GM19397 (cell line): ENCODE measurements around the gene DEF6.
"Not testable (repeated sequence)": the region's sequence is repeated elsewhere in the genome, so short reads cannot be mapped to it uniquely, and the experiment has no call there.

Source experiments
- ATAC-seq: cut with Tn5 transposase; IDR thresholded peaks from one replicate; pipeline ENCODE4 v1.9.1; 2021; ENCODE audit warnings: mild to moderate bottlenecking, moderate library complexity; ENCODE audit not compliant: unreplicated experiment

The DEF6 gene

GRCh38 chr6:35278708-35279107, 18.9 kb upstream of the DEF6 start:
- no peak for ATAC-seq

GRCh38 chr6:35280903-35281302, 16.7 kb upstream of the DEF6 start:
- ATAC-seq, result no peak

DNA sequence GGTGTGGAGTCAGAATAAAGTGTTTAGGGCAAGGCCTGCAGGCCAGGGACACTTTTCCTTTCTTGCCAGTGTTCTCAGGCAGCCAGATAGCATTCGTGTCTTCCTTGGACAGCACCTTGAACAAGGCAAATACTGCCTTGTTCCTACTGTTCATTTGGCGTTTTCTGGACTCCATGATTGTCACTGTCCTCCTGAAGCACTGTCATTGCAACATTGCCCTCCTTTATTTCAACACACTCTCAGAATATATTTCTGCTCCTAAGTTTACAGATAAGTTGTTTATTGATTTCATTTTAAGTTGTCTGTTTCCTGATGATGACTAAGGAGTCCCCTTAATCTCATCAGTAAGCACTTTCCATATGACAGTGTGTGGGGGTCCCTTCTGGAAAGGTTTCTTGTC, 15.1 kb upstream of the DEF6 start:
- ATAC-seq, result no peak

DNA sequence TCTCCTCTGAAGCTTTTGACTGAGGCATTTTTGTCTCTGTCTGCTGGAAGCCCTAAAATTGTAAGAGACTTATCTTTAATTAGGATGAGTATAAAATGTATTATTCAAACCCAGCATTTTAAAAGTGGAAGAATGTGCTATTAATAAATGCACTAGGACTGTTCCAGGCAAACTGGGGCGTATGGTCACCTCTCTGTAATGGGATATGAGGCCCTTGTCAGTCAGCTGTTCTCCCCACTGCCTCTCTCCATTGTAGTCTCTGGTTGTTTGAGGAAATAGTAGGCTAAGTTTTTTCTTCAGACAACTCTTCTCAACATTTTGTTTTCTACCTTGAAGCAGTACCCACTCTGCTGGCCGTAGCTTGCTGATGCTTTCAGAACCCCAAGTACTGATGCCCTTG, 14.3 kb upstream of the DEF6 start:
- no peak for ATAC-seq

DNA sequence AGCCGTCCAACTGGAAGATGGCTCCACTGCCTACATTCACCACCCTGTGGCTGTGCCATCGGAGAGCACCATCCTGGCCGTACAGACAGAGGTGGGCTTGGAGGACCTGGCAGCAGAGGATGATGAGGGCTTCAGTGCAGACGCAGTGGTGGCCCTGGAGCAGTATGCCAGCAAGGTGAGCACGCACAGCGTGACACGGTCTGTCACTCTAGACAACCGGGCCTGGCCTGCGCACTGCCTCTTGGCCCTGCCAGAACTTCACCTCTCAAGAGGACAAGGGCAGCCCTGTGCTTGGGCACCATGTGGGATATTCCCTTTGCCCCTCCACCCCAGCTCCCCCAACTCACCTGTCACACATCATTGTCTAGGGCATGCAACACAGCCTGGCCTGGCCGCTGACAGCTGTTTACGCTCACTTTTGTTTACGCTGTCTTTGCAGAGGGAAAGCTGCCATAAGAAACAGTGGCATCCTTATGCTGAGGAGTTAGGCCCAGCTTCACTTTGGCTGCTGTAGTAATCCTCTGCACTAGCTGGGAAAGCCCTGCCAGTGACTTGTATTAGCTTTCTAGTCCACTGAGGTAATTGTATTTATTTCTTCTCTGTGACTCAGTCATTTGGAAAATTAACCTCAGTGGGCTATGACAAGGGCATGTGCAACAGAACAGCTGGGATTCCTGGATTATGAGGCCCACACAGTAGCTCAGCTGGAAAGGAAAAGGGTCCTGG, 9.8 kb upstream of the DEF6 start:
- no peak for ATAC-seq

DNA sequence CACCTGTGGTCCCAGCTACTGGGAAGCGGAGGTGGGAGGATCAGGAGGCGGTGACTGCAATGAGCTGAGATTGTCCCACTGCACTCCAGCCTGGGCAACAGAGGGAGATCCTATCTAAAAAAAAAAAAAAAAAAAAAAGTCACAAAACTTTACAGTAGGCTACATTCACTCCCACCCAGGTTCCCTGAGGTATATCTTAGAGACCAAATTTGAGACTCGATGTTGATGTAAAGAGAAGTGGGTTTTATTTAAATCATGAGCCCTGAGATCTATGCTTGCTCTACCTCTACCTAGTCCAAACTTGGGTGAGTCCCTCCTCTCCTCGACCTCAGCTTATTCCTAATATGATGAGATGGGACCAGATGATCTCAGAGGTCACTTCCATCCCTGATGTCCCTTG, 8.8 kb upstream of the DEF6 start:
- no peak for ATAC-seq

DNA sequence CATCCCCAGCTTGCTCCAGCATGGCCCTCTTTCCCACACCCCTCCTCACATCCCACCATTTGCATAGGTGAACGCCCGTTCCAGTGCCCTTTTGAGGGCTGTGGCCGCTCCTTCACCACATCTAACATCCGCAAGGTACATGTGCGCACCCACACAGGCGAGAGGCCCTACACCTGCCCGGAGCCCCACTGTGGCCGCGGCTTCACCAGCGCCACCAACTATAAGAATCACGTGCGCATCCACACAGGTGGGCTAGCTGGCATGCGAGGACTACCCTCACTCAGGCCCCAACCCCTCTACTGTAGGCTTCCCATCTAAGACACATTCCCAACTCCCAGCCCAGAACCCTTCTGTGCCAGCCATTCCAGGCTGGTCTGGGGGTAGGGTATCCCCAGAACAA, 6.1 kb upstream of the DEF6 start:
- ATAC-seq, result no peak

- ATAC-seq, result no peak
These were observed 5.1 kb upstream of the DEF6 start for GRCh38 chr6:35292494-35292893.

- no peak for ATAC-seq
These were observed 3.9 kb upstream of the DEF6 start for GRCh38 chr6:35293681-35294080.

- ATAC-seq, result no peak
These were observed 3.2 kb upstream of the DEF6 start for GRCh38 chr6:35294308-35294945.

DNA sequence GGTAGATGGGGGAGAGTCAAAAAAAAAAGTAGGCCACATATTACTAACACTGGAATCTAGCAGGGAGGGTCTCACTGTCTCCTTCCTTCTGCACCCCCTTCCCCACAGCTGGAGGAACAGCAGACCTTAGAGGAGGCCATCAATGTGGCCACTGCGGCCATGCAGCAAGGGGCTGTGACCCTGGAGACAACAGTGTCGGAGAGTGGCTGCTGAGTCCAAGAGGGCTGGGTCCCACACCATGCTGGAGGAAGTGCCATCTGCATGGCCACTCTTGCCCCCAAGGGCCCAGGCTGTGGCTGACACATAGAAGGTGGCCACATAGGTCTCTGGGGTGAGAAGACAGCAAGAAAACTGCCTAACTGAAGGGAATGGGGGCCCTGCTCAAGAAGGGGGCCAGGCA, 2.6 kb upstream of the DEF6 start:
- ATAC-seq, result no peak

- ATAC-seq, result no peak
These were observed 1.9 kb upstream of the DEF6 start for GRCh38 chr6:35295521-35296315.

GRCh38 chr6:35296931-35297600, 552 bp upstream of the DEF6 start:
- ATAC-seq, result no peak

- no peak for ATAC-seq
These were observed 1.1 kb downstream of the DEF6 start for GRCh38 chr6:35298625-35299140.

- no peak for ATAC-seq
These were observed 2.1 kb downstream of the DEF6 start for GRCh38 chr6:35299674-35300073.

GRCh38 chr6:35300848-35301247, 3.2 kb downstream of the DEF6 start:
- no peak for ATAC-seq

DNA sequence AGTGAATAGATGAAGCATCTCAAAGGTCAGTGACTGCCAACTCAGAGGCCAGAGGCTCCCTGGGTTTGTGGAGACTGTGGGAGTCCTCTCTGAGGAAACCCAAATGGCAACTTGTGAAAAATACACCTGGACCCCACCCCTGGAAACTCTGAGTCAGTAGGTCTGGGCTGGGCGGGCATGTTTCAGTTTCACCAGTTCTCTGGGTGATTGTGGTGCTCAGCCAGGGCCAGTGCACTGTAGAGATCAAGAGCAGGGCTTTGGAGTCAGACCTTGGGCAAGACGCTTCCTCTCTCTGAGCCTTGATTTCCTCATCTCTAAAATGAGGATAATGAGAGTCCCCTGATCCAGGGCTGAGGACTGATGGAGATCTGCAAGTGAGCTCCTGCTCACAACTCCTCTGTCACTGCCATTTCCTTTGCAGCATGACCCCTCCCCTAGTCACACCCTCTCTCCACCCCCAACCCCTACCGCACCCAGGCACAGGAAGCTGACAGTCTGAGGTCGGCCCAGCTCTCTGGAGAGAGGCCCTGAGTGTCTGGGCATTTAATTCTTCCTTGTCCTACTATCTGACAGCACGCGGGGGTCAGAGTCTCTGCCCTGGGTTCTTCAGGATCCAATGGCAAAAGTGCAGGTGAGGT, 5.1 kb downstream of the DEF6 start:
- peak; percentile 74 for ATAC-seq

DNA sequence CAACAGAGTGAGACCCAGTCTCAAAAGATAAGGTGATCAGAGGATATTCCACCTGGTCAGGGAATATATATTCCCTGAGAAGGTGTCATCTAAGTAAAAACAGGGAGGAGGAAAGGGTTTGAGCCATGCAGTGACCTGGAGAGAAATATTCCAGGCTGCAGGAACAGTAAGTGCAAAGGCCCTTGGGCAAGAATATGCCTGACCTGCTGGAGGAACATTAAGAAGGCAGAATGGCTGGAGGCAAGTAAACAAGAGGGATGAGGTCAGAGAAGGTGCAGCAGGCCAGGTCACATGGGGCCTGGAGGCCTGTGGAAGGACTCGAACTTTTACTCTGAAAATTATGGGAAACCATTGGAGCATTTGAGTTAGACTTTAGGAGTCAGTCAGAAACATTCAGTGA, 6.7 kb downstream of the DEF6 start:
- ATAC-seq, result no peak

DNA sequence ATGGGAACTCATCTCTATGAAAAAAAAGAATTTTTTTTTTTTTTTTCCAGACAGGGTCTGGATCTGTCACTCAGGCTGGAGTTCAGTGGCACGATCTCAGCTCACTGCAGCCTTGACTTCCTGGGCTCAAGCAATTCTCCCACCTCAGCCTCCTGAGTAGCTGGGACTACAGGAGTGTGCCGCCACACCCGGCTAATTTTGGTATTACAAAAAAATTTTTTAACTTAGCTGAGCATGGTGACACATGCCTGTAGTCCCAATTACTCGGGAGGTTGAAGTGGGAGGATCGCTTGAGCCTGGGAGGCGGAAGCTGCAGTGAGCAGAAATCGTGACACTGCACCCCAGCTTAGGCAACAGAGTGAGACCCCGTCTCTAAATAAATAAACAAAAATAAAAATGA, 7.5 kb downstream of the DEF6 start:
- no peak for ATAC-seq

GRCh38 chr6:35307138-35307537, 9.5 kb downstream of the DEF6 start:
- ATAC-seq, result not testable (repeated sequence)

DNA sequence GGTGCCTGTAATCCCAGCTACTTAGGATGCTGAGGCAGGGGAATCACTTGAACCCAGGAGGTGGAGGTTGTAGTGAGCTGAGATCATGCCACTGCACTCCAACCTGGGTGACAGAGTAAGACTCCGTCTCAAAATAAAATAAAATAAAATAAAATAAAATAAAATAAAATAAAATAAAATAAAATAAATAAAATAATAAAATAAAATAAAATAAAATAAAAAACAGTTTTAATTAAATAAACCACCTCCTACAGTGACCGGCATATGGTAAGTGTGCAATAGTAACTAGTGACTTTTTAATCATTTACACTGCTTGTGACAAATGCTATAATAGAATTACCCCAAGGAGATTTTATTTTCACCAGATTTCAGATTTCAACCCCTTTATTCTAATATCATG, 10.9 kb downstream of the DEF6 start:
- ATAC-seq, result not testable (repeated sequence)
